Activated T-cell treated with anti-CD3 and anti-CD28 coated beads, Interleukin-2, amount 50 U/mL, for 72 hours (primary cell): Measurements from ENCODE around the gene NLE1. TPM values are rescaled to one million over a fixed set of nuclear protein-coding genes. Genes with fewer than 3 reads are reported as not detected.
"Not testable (repeated sequence)": the region's sequence is repeated elsewhere in the genome, so short reads cannot be mapped to it uniquely, and the experiment has no call there.

ENCODE experiments used
- ATAC-seq, 2 donors: fragments of 150-1000 bp; cut with Tn5 transposase; replicated peaks in 1 of 2; 2 replicates each; pipeline ENCODE4 v1.10.0; 2021; ENCODE audit warnings: moderate library complexity in 2 of 2, mild to moderate bottlenecking in 1 of 2
- DNase-seq, 2 donors: peaks; one replicate each; pipeline ENCODE4 v3.0.0; 2021 to 2022; ENCODE audit warnings: mixed read lengths in 1 of 2
- H3K27ac Mint-ChIP-seq: one replicate; pipeline ENCODE4 v1.8.0; 2022; ENCODE audit warnings: mild to moderate bottlenecking, moderate library complexity, mixed read lengths
- H3K27me3 Mint-ChIP-seq: one replicate; pipeline ENCODE4 v1.8.0; 2022; ENCODE audit warnings: low read depth, mixed read lengths
- H3K36me3 Mint-ChIP-seq, 2 donors: one replicate each; pipeline ENCODE4 v1.8.0; 2022; ENCODE audit warnings: mixed read lengths in 2 of 2, mild to moderate bottlenecking in 1 of 2; ENCODE audit not compliant: insufficient read depth in 2 of 2
- H3K4me1 Mint-ChIP-seq: one replicate; pipeline ENCODE4 v1.8.0; 2022; ENCODE audit warnings: low read depth, mixed read lengths
- H3K4me3 Mint-ChIP-seq, 2 donors: one replicate each; pipeline ENCODE4 v1.8.0; 2022; ENCODE audit warnings: mild to moderate bottlenecking in 2 of 2, mixed read lengths in 2 of 2, moderate library complexity in 2 of 2
- H3K9me3 Mint-ChIP-seq, 2 donors: one replicate each; pipeline ENCODE4 v1.8.0; 2022; ENCODE audit warnings: mixed read lengths in 2 of 2
- total RNA-seq, 2 donors: library from RNA; stranded (reverse); gene quantifications; one replicate each; pipeline ENCODE4 v1.2.3, GENCODE V29; 2022

The NLE1 gene
- total RNA-seq, 2 donors from 2014 or later, result 24.3 to 31.4 TPM

DNA sequence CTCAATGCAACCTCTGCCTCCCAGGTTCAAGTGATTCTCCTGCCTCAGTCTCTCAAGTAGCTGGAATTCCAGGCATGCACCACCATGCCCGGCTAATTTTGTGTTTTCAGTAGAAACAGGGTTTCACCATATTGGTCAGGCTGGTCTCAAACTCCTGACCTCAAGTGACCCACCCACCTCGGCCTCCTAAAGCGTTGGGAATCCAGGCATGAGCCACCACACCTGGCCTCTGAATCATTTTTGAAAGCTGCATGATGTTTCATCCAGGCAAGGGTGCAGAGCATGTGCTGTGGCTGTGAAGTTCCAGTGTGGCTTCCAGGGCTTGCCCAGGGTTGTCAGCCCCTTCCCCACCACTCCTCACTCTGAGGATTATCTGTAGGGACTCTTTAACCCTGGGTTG, 30.2 kb upstream of the NLE1 start:
- H3K36me3 Mint-ChIP-seq, DNase-seq, ATAC-seq, H3K27me3 Mint-ChIP-seq, H3K27ac Mint-ChIP-seq, H3K9me3 Mint-ChIP-seq: not testable (repeated sequence)
- Mint-ChIP-seq H3K4me1 (peaks cover 69% of the 10 kb centered on the region), H3K4me3 (peak overlapping the region in 1 of 2 donors; percentile 22)

DNA sequence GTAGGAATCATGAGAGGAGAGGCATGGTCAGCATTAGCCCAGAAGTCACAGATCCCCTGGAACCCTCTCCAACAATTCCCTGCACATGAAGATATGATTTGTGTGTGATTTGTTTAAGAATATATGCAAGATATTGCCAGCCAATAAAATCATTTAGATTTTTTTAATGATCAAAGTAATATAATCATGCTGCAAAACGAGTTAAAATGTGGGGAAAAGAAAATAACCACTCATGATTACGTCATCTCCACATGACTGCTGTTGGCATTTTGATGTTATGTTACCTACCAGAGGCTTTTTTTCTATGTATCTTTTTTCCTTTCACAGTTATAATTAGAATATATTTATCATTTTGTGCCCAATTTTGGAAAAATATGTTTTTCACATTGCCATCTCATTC, 29.7 kb upstream of the NLE1 start:
- Mint-ChIP-seq H3K27ac (peak overlapping the region; percentile 59), H3K4me3 (peak overlapping the region in 1 of 2 donors; percentile 33)

DNA sequence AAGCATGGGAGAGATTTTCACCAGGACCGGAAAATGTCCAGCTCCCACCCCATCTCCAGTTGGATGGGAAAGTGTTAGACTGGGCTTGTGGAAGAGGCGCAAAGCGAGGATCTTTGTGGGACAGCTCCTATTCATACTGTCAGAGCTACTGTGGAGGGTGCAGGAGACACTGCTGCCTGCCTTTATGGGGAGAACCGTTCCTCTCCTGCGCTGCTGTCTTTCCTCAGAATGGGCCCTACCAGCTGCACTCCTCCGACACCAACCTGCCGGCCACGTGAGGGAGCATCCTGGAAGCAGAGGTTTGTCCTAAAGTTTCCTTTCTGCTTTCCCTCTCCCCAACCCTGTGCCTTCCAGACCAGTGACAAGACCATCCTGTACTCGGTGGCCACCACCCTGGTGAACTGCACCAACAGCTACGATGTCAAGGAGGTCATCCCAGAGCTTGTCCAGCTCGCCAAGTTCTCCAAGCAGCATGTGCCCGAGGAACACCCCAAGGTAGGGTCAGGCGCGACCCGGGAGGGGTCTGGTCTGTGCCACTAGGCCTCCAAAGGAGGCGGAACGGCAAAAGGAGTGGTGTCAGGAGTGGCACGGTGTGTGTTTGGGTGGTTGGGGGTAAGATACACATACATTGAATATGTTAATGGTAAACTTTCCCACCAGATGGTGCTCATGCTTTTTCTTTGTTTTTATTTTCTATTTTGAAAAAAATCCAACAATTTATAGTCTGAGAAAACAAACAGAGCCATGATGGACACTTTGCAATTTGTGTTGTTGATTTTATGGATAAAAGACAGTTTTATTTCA, 29.1 kb upstream of the NLE1 start:
- H3K36me3 Mint-ChIP-seq, result no peaks in the 10 kb centered on the region
- ATAC-seq (peak; percentile 74 to 78), DNase-seq (peak in 1 of 2 donors; percentile 20)
- no peaks in the 10 kb centered on the region for H3K9me3 Mint-ChIP-seq
- peak overlapping the region; percentile 59 for H3K27ac Mint-ChIP-seq
- no peaks in the 10 kb centered on the region for H3K27me3 Mint-ChIP-seq
- H3K4me1 Mint-ChIP-seq, result peaks cover 58% of the 10 kb centered on the region
- H3K4me3 Mint-ChIP-seq, result peak overlapping the region in 1 of 2 donors; percentile 33

More for the DNA sequence above, 29.7 kb upstream of the NLE1 start:
- H3K9me3 Mint-ChIP-seq, result no peaks in the 10 kb centered on the region
- DNase-seq, result no peak
- peaks cover 64% of the 10 kb centered on the region for H3K4me1 Mint-ChIP-seq
- ATAC-seq, result peak; percentile 42 to 53
- H3K36me3 Mint-ChIP-seq, result no peaks in the 10 kb centered on the region
- no peaks in the 10 kb centered on the region for H3K27me3 Mint-ChIP-seq

DNA sequence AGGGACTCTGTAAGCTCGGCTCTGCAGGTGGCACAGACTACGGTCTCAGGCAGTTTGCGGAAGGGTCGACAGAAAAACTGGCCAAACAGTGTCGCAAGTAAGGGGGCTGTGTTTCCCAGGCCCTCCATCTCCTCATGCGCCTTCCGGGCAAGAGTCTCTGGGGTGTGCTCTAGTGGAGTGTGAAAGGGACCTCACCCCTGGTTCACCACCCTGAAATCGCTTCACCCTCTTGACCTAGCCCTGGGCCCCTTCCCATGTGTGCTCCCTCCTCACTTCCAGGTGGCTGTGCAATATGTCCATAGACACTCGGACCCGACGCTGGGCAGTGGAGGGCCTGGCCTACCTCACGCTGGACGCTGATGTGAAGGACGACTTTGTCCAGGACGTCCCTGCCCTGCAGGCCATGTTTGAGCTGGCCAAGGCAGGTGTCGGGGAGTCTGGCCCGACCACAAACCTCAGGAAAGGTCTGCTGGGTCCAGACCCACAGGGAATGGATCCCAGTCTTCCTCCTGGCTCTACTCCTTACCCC, 27.8 kb upstream of the NLE1 start:
- Mint-ChIP-seq H3K4me3 (no peak overlapping the region), H3K4me1 (peaks cover 53% of the 10 kb centered on the region), H3K27me3 (no peaks in the 10 kb centered on the region), H3K27ac (no peak overlapping the region), H3K9me3 (no peaks in the 10 kb centered on the region), H3K36me3 (no peaks in the 10 kb centered on the region)
- ATAC-seq, result no peak
- DNase-seq, result no peak

DNA sequence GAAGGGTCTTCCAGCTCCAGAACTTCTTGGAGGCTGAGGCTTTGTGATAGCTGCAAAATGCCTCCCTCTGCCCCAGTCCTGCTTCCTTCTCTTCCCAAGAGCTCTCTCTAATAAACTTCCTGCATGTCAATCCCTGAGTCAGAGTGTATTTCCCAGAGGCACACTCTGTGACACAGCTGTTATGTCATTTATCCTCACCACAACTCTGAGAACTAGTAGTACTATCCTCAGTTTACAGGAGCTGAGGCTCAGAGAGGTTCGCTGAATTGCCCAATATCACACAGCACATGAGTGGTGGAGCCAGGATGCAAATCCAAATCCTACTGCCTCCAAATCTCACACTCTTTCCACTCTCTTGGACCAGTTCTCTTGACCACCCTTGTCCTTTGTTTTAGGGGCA, 25.6 kb upstream of the NLE1 start:
- no peaks in the 10 kb centered on the region for H3K27me3 Mint-ChIP-seq
- H3K36me3 Mint-ChIP-seq, result no peaks in the 10 kb centered on the region
- no peak overlapping the region for H3K27ac Mint-ChIP-seq
- no peak overlapping the region for H3K4me3 Mint-ChIP-seq
- no peaks in the 10 kb centered on the region for H3K9me3 Mint-ChIP-seq
- peaks cover 41% of the 10 kb centered on the region for H3K4me1 Mint-ChIP-seq
- DNase-seq, result no peak
- ATAC-seq, result no peak

DNA sequence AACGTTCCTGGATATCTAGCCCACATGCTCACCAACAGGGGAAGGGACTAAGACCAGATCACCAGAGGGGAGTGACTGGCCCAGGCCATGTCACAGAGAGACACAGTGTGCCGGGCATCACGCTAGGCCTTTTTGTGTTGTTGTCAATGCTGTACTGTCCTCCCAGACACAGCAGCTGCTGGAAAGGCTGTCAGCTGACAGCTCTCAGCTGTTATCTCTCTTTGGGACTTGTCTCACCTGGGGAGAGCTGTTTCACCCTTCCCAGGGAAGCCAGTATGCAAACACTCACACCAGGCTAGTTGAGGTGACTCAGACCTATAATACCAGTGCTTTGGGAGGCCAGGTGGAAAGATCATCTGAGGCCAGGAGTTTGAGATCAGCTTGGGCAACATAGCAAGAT, 24.9 kb upstream of the NLE1 start:
- ATAC-seq (no peak), DNase-seq (no peak)
- Mint-ChIP-seq H3K4me3 (no peak overlapping the region), H3K27ac (no peak overlapping the region), H3K4me1 (peaks cover 41% of the 10 kb centered on the region), H3K27me3 (no peaks in the 10 kb centered on the region), H3K9me3 (no peaks in the 10 kb centered on the region), H3K36me3 (no peaks in the 10 kb centered on the region)

DNA sequence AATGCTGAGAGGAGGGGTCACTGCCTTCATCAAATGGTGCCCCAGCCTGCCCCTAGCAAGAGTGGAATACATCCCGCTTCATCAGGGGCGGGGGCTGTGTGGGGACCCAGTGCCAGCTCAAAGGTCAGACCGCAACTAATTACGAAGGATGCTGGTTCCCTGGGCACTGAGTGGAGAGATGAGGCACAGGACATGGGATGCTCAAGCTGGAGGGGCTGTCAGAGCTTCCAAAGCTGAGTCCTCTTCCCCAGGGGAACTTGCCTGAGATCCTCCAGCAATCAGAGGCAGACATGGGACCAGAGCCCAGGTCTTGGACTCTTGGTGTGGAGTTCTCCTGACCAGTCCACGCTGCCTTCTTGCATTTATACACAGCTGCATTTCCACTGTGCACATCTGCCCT, 24.4 kb upstream of the NLE1 start:
- no peak for ATAC-seq
- Mint-ChIP-seq H3K36me3 (no peaks in the 10 kb centered on the region), H3K4me3 (no peak overlapping the region), H3K4me1 (peaks cover 41% of the 10 kb centered on the region), H3K9me3 (no peaks in the 10 kb centered on the region), H3K27me3 (no peaks in the 10 kb centered on the region), H3K27ac (no peak overlapping the region)
- DNase-seq, result no peak

DNA sequence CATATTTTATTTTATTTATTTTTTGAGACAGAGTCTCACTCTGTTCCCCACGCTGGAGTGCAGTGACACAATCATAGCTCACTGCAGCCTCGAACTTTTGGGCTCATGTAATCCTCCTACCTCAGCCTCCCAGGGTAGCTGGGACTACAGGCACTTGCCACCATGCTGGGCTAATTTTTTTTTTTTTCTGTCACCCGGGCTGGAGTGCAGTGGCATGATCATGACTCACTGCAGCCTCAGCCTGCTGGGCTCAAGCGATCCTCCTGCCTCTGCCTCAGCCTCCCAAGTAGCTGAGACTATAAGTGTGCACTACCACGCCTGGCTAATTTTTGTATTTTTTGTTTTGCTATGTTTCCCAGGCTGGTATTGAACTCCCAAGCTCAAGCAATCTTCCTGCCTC, 22.6 kb upstream of the NLE1 start:
- Mint-ChIP-seq H3K4me3 (no peak overlapping the region), H3K4me1 (peaks cover 53% of the 10 kb centered on the region), H3K36me3 (no peaks in the 10 kb centered on the region), H3K27ac (no peak overlapping the region), H3K9me3 (no peaks in the 10 kb centered on the region), H3K27me3 (no peaks in the 10 kb centered on the region)
- DNase-seq (no peak), ATAC-seq (no peak)

DNA sequence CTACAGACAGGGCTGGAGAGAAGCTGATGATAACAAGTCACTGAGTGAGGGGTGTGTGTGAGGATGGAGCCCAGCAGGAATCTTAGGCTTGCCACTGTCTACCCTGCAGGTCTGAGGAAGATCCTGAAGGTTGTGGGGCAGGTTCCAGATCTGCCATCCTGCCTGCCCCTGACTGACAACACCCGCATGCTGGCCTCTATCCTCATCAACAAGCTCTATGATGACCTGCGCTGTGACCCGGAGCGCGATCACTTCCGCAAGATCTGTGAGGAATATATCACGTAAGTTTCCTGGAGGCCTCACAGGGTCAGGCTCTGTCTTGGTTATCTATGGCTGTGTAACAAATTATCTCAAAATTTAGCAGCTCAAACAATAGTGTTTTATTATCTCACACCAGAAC, 21.8 kb upstream of the NLE1 start:
- ATAC-seq, result no peak
- H3K27ac Mint-ChIP-seq, result no peak overlapping the region
- H3K27me3 Mint-ChIP-seq, result no peaks in the 10 kb centered on the region
- H3K9me3 Mint-ChIP-seq, result no peaks in the 10 kb centered on the region
- no peaks in the 10 kb centered on the region for H3K36me3 Mint-ChIP-seq
- H3K4me1 Mint-ChIP-seq, result peaks cover 58% of the 10 kb centered on the region
- no peak overlapping the region for H3K4me3 Mint-ChIP-seq
- DNase-seq, result no peak

DNA sequence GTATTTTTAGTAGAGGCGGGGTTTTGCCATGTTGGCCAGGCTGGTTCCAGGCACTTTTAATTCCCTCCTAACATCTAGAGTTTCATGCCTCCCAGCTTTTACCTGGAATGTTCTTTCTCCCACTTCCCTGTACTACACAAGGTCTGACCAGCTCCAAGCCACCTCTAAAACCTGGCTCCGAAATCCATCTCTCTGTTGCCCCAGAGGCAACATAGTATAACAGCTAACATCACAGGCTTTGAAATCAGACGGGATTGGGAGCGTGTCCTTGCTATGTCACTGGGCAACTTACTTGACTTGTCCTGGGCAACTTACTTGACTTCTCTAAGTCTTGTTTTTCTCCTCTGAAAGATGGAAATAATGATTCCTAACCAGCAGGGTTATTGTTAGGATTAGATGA, 20.7 kb upstream of the NLE1 start:
- no peak overlapping the region for H3K27ac Mint-ChIP-seq
- no peak for ATAC-seq
- H3K27me3 Mint-ChIP-seq, result no peaks in the 10 kb centered on the region
- no peak for DNase-seq
- no peaks in the 10 kb centered on the region for H3K9me3 Mint-ChIP-seq
- no peak overlapping the region for H3K4me3 Mint-ChIP-seq
- peaks cover 51% of the 10 kb centered on the region for H3K4me1 Mint-ChIP-seq
- no peaks in the 10 kb centered on the region for H3K36me3 Mint-ChIP-seq

DNA sequence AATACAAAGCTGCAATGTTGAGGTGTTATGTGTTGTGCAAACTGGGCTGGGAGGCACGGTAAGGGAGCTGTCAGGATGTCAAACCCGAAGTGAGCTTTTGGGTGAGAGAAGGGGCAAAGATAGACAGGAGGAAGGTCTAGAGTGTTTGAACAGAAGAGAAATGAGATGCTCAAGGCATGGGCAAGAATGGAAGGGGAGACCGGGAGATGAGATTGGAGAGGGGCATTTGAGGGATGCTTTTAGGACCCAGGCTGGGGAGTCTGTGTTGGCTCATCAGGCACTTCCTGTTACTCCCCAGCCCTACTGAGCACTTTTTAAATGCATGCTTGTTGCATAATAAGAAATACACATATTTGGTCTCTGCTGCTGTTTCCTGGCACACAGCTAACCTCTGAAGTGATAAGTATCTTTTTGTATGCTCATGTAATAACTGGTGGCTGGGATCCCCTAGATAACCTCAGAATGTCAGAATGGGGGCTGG, 19.2 kb upstream of the NLE1 start:
- peaks cover 47% of the 10 kb centered on the region for H3K4me1 Mint-ChIP-seq
- no peaks in the 10 kb centered on the region for H3K27me3 Mint-ChIP-seq
- no peaks in the 10 kb centered on the region for H3K9me3 Mint-ChIP-seq
- peak overlapping the region; percentile 63 for H3K4me3 Mint-ChIP-seq
- H3K36me3 Mint-ChIP-seq, result no peaks in the 10 kb centered on the region
- peak; percentile 46 to 78 for ATAC-seq
- peak overlapping the region; percentile 35 for H3K27ac Mint-ChIP-seq
- no peak for DNase-seq

DNA sequence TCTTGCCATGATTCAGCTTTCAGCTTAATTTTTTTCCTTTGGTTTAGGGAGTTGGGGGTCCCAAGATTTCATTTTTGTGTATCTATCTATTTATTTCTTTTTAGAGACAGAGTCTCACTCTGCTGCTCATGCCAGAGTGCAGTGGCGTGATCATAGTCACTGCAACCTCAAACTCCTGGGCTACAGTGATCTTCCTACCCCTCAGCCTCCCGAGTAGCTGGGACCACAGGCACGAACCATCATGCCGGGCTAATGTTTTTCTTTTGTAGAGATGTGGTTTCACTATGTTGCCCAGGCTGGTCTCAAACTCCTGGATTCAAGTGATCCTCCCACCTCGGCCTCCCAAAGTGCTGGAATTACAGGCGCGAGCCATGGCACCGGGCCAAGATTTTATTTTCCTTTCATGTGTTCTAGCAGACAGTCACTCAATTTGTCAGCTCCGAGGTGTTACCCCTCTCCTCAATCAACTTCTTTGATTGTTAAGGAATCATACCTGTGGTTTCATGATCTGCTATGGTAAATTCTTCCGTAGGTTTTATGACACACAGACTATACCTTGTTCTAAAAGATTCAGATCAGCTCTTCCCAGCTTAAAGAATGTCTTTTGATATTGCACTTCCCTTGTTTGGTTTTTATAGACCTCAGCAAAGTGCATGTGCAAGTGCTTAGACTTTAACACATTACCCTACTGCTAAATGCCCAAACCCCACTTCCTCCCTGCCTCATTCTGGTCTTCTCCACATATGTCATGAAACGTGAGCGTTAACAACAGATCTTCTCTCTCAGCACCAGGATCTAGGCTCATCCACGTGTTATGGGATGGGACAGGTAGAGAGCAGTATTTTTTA, 18.5 kb upstream of the NLE1 start:
- Mint-ChIP-seq H3K9me3 (no peaks in the 10 kb centered on the region), H3K4me3 (peak overlapping the region; percentile 63), H3K36me3 (no peaks in the 10 kb centered on the region), H3K27me3 (no peaks in the 10 kb centered on the region), H3K27ac (peak overlapping the region; percentile 35), H3K4me1 (peaks cover 51% of the 10 kb centered on the region)
- no peak for DNase-seq
- peak; percentile 57 to 64 for ATAC-seq

DNA sequence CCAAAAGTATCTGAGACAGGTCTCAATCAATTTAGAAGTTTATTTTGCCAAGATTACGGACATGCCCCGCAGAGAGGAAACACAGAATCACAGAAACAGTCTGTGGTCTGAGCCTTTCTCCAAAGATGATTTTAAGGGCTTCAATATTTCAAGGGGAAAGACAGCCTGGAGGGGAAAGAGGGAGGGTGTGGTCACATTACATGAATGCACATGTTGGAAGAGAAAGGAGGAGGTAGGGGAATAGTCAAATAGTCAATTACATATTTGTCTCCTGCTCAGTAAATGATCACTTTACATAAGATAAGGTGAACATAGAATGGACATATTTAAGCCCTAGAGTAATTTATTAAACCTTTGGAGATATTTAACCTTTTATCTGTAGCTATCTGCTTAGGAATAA, 17.8 kb upstream of the NLE1 start:
- ATAC-seq (no peak), DNase-seq (no peak)
- Mint-ChIP-seq H3K4me3 (peak overlapping the region in 1 of 2 donors; percentile 63), H3K27me3 (no peaks in the 10 kb centered on the region), H3K4me1 (peaks cover 45% of the 10 kb centered on the region), H3K36me3 (no peaks in the 10 kb centered on the region), H3K27ac (no peak overlapping the region), H3K9me3 (no peaks in the 10 kb centered on the region)
